ENCODE measurements around the gene FGD6.
"Not testable (repeated sequence)": the region's sequence is repeated elsewhere in the genome, so short reads cannot be mapped to it uniquely, and the experiment has no call there.

The FGD6 gene

GRCh38 chr12:95205016-95205624 is 12.1 kb downstream of the FGD6 start:
- no peak for DNase-seq (ENCODE audit: low read depth, low spot score)

GRCh38 chr12:95204141-95204866 is 13.0 kb downstream of the FGD6 start:
- no peak for DNase-seq (ENCODE audit: low read depth, low spot score)

DNA sequence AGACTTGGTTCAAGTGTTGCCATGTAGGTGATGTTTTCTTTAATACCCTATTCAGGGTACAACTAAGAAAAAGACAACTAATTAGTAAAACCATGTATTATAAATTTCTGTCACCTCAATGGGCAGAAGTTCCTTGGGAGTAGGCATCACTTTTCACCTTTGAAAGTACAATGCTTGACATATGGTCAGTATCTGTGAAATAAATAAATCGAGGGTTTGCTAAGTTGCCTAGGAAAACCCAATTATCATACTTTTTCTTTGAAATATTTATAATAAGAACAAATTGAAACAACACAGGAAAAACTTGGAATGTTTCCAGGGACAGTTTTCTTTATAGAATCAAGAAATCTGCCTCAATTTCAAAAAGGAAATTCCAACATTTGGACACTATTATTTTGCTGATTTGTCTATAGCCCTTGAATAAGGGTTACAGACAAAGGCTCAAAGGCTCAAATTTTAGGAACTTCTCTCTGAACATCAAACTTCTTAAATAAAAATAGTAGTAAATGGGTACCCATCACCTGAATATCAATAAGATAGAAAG is 13.7 kb downstream of the FGD6 start:
- DNase-seq (ENCODE audit: low read depth, low spot score): no peak

DNA sequence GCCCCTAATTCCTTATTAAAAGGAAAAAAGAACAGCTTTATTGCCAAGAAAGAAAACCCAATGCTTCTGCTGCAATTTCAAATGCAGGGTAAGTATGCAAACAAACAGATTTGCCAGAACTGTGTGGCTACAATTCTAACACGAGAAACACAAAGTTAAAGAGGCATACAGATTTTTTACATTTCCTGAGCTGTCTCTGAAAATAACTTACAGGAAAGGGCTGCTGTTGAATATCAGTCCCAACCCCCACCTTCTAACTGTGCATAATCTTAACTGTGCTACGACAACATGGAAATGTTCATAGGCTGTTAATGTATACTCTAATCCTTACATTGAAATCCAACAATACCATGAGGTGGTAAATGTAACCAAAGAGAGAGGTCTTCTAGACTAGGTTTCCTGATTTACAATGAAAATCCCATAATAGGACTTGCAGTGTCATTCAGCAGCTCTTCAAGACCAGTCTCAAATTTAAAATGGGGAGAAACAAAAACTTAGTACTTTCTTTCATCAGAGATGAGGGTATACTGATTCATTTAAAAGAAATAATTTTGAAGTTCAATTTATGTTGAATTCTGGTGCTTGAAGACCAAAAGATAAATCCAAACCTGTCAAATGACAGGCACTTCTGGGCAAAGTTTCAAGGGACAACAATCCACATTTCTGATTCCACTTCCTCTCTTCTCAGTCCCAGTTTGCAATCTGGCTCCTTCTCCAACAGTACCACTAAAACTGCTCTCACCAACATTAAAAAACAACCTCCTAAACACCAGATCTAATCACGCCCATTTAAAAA is 14.4 kb downstream of the FGD6 start:
- DNase-seq (ENCODE audit: low read depth, low spot score): no peak

DNA sequence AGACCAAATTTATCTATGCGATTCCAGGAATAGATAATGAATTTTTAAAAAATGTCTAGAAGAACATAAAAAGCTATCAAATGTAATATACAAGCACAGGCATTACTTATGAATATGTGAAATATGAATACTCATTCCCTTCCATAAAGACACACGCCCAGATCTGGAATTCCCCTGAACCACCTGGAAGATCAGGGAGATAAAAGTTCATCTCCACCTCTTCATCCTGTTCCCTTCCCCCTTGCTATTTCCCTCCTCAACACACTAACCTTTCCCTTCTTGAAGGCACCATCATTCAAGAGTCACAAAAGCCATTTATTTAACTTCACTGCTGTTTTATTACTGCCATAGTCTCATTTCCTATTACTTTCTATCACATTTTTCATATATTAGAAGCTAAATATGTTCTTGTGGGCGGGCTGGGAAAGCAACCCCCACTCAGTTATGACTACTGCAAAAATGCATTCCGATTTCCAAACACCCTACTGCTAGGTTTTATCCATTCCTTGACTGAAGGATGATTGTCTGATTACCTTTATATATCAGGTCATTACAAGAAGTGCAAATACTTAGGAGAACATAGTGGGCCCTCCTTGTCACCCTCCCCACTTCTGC is 16.1 kb downstream of the FGD6 start:
- DNase-seq (ENCODE audit: low read depth, low spot score): no peak

GRCh38 chr12:95200128-95200894 is 17.0 kb downstream of the FGD6 start:
- no peak for DNase-seq (ENCODE audit: low read depth, low spot score)

- no peak for DNase-seq (ENCODE audit: low read depth, low spot score)
These were observed 18.4 kb downstream of the FGD6 start for GRCh38 chr12:95198914-95199313.

GRCh38 chr12:95197636-95198035 is 19.6 kb downstream of the FGD6 start:
- no peak for DNase-seq (ENCODE audit: low read depth, low spot score)

GRCh38 chr12:95196875-95197569 is 20.2 kb downstream of the FGD6 start:
- not testable (repeated sequence) for DNase-seq (ENCODE audit: low read depth, low spot score)

- DNase-seq (ENCODE audit: low read depth, low spot score): no peak
These were observed 22.1 kb downstream of the FGD6 start for GRCh38 chr12:95195122-95195521.

DNA sequence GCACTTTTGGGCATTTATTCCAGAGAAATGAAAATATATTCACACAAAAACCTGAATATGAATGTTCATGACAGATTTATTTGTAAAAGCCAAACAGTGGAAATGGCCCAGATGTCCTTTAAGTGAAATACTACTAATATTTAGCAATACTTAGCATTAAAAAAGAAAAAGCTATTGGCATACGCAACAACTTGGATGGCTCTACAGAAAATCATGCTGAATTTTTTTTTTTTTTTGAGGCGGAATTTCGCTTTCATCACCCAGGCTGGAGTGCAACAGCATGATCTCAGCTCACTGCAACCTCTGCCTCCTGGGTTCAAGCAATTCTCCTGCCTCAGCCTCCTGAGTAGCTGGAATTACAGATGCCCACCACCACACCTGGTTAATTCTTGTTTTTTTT is 24.1 kb downstream of the FGD6 start:
- no peak for DNase-seq (ENCODE audit: low read depth, low spot score)

DNA sequence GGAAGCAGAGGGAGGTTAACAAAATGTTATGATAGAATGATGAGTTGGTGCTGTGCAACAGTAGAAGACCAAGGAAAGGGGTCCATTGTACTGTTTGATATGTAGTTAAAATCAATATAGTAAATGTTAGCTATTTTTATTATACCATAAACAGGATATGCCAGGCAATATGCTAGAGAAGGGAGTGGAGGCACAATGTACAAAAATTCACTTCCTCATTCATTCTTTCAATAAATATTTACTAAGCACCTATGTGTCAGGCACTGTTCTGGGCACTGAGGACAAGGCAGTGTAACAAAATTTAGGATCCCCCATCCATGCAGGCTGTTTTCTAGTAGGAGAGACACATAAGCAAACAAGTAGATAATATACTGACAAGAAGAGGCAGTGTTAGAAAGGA is 25.0 kb downstream of the FGD6 start:
- DNase-seq (ENCODE audit: low read depth, low spot score): no peak

DNA sequence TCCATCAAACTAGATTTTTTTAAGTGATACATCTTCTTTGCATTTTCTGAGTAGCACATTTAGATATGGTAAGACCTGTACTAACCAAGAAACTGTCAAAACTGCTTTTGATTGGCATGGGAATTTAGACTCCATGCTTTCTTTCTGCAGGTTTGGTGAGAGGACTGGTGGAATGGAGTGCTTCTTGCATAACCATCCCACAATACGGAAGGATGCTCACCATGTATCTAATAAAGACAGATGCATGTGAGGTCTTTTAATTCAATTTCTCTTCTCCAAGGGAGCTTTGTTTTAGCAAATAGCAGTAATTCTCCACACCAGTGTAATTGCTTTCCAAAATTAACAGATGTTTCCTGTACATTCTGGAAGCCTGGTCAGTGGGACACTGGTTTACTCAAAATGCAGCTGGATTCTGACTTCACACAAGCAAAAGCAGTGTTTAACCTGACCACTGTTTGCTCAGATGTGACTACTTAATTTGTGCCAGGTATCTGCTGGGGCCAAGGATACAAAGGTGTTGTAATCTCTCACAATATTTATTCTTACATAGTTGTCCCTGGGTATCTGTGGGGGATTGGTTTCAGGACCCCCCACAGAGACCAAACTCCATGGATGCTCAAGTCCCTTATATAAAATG is 26.1 kb downstream of the FGD6 start:
- no peak for DNase-seq (ENCODE audit: low read depth, low spot score)

GRCh38 chr12:95187865-95188415 is 29.3 kb downstream of the FGD6 start:
- no peak for DNase-seq (ENCODE audit: low read depth, low spot score)

DNA sequence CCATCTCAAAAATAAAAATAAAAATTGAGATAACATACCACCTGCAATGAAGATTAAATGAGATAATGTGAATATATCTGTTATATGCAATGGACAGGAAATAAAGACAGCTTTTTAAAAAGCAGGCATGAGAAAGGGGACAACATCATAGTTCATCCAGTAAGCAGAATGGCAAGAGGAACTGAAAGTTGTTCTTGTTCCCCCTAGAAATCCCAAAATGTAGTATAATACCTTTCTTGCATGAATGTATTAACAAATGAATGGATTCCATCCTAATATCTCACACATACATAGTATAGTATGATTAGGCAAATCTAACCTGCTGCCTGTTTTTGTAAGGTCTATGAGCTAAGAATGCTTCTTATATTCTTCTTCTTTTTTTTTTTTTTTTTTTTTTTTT is 31.4 kb downstream of the FGD6 start:
- no peak for DNase-seq (ENCODE audit: low read depth, low spot score)

GRCh38 chr12:95185072-95185471 is 32.2 kb downstream of the FGD6 start:
- DNase-seq (ENCODE audit: low read depth, low spot score): no peak

DNA sequence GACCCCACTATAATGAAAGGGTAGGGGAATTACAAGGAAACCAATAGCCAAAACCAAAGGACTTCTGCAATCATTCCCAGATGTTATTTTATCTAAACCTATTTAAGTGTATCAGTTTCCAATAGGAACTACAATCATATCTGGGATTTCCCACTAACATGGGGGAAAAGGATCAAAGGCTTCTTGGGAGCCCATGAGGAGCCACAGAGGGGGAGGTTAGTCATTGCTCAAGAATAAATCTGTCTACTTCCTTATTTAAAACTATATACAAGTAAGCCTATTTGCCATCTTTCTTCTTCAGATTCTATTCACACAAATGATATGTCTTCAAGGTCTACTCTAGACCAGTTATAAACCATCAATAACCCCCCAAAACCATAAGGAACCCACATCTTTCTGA is 33.1 kb downstream of the FGD6 start:
- no peak for DNase-seq (ENCODE audit: low read depth, low spot score)

DNA sequence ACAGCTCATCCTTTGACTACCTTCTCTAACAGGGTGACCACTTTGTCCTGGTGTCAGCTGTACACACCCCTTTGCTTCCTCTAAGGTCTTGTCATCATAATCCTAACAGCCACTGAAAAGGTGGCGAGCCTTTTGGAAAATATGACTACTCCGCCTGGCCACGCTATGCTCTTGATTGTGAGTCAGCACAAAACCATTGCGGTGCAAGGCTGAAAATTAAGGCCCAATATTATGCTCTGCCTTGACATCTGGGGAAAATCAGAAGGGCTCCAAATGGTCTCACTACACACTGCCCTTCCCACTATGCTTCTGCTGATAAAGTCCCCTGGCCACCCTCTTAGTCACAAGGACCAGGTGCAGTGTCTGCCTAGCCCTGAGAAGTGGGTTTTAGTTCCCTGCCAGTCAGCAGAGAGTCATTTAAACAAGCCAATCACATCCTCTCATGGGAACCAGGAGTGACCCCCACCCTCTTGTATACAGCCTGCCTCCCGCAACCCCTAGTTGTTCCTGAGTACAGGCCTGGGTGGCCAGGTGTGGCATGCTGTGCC is 34.3 kb downstream of the FGD6 start:
- no peak for DNase-seq (ENCODE audit: low read depth, low spot score)

DNA sequence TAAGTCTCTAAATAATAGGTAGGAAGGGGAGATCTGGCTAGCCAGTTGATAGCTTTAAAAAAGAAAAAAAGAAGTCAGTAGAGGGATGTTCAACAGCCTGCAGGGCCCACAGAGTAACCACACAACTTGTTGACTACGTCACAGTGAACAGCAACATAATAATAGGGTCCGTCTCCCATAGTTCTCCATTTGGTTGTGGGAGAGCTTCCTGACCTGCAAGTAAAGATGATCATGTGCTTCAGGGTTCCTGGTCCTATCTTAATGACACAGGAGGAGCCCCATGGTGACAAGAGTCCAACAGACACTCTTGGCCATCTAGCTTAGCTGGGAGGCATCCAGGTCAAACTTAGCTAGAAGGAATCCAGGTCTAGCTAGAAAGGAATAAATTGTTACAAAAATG is 36.2 kb downstream of the FGD6 start:
- no peak for DNase-seq (ENCODE audit: low read depth, low spot score)

DNA sequence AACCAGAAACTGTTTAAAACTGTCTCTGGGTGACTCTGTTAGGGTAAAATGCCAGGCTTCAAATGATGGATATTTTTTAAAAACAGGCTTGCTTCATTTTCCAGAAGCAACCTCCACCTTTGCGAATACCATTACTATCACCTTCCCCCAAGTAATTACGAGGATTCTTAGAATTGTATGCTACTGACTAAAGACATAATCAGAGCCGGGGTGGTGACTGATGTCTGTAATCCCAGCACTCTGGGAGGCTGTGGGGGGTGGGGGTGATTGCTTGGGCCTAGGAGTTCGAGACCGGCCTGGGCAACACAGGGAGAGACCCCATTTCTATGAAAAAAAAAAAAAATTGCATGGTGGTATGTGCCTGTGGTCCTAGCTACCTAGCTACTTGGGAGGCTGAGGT is 38.3 kb downstream of the FGD6 start:
- DNase-seq (ENCODE audit: low read depth, low spot score): no peak
